Neural cell (in vitro differentiated cells): ENCODE results near the gene OLIG3. TPM values are rescaled to one million over a fixed set of nuclear protein-coding genes. Genes with fewer than 3 reads are reported as not detected.

Experiments
- H2AFZ ChIP-seq: fragments of 200-600, 300-800 bp; sonication (generic), shearing (Covaris generic); 2 replicates; pipeline ENCODE4 v1.6.0; 2014; ENCODE audit warnings: low read depth, mild to moderate bottlenecking, antibody characterized with exemption, low read length, moderate library complexity
- H3F3A ChIP-seq: fragments of 200-600 bp; shearing (Covaris generic); 2 replicates; pipeline ENCODE4 v1.6.1; 2016; ENCODE audit warnings: mild to moderate bottlenecking, moderate library complexity, mixed read lengths, antibody characterized with exemption, low read length; ENCODE audit not compliant: insufficient read depth, poor library complexity, severe bottlenecking
- H3K27ac ChIP-seq: fragments of 200-600, 300-800 bp; sonication (generic), shearing (Covaris generic); 2 replicates; pipeline ENCODE4 v1.5.1; 2014; ENCODE audit warnings: mild to moderate bottlenecking, low read length, moderate library complexity
- H3K27me3 ChIP-seq: fragments of 300-800, 200-600 bp; sonication (generic), shearing (Covaris generic); 2 replicates; pipeline ENCODE4 v1.6.0; 2014; ENCODE audit warnings: mild to moderate bottlenecking, low read depth, low read length, moderate library complexity; ENCODE audit not compliant: insufficient read depth
- H3K36me3 ChIP-seq: fragments of 300-800, 200-600 bp; sonication (generic), shearing (Covaris generic); 2 replicates; pipeline ENCODE4 v1.5.1; 2014; ENCODE audit warnings: mild to moderate bottlenecking, antibody characterized with exemption, low read length, moderate library complexity; ENCODE audit not compliant: insufficient read depth
- H3K4me2 ChIP-seq: fragments of 300-800, 200-600 bp; sonication (generic), shearing (Covaris generic); 2 replicates; pipeline ENCODE4 v1.6.0; 2014; ENCODE audit warnings: mild to moderate bottlenecking, low read length
- H3K4me3 ChIP-seq: fragments of 300-800, 200-600 bp; sonication (generic), shearing (Covaris generic); 2 replicates; pipeline ENCODE4 v1.5.1; 2014; ENCODE audit warnings: mild to moderate bottlenecking, low read length, moderate library complexity
- H3K79me2 ChIP-seq: fragments of 200-600 bp; shearing (Covaris generic); replicated peaks from 2 replicates; pipeline ENCODE4 v1.6.0; 2014; ENCODE audit warnings: mild to moderate bottlenecking, low read length, moderate library complexity; ENCODE audit not compliant: insufficient read depth
- H3K9ac ChIP-seq: fragments of 300-800, 200-600 bp; sonication (generic), shearing (Covaris generic); 2 replicates; pipeline ENCODE4 v1.6.1; 2016; ENCODE audit warnings: mild to moderate bottlenecking, low read length, mixed read lengths
- H3K9me2 ChIP-seq: fragments of 200-600 bp; shearing (Covaris generic); 2 replicates; pipeline ENCODE4 v1.6.1; 2016; ENCODE audit warnings: mild to moderate bottlenecking, low read length, mixed read lengths; ENCODE audit not compliant: insufficient read depth
- H3K9me3 ChIP-seq: fragments of 200-600, 300-800 bp; sonication (generic), shearing (Covaris generic); 2 replicates; pipeline ENCODE4 v1.6.1; 2016; ENCODE audit warnings: mild to moderate bottlenecking, mixed run types, low read length, moderate library complexity, mixed read lengths
- H4K20me1 ChIP-seq: fragments of 200-600 bp; shearing (Covaris generic); 2 replicates; pipeline ENCODE4 v1.6.1; 2016; ENCODE audit warnings: mild to moderate bottlenecking, mixed run types; ENCODE audit not compliant: insufficient read depth
- CTCF ChIP-seq: fragments of 450-650 bp; IDR thresholded peaks from 2 replicates; pipeline ENCODE4 v1.5.1; 2014; ENCODE audit warnings: antibody characterized with exemption, mild to moderate bottlenecking, moderate library complexity; ENCODE audit not compliant: poor library complexity, severe bottlenecking
- EP300 ChIP-seq: fragments of 450-650 bp; conservative IDR thresholded peaks from 2 replicates; pipeline ENCODE4 v1.6.1; 2014; ENCODE audit warnings: antibody characterized with exemption, mild to moderate bottlenecking, moderate library complexity; ENCODE audit not compliant: poor library complexity, severe bottlenecking
- EZH2 ChIP-seq: fragments of 200-600, 300-800 bp; shearing (Covaris generic), sonication (generic); IDR thresholded peaks from 2 replicates; pipeline ENCODE4 v1.6.1; 2014; ENCODE audit warnings: antibody characterized with exemption, low read length, borderline replicate concordance, mild to moderate bottlenecking; ENCODE audit not compliant: insufficient read depth, poor library complexity, severe bottlenecking
- MXI1 ChIP-seq: fragments of 450-650 bp; conservative IDR thresholded peaks from 2 replicates; pipeline ENCODE4 v1.6.1; 2014; ENCODE audit warnings: antibody characterized with exemption, mild to moderate bottlenecking; ENCODE audit not compliant: poor library complexity, severe bottlenecking
- POLR2AphosphoS5 ChIP-seq: IDR thresholded peaks from 2 replicates; pipeline ENCODE4 v1.6.1; 2012
- RAD21 ChIP-seq: fragments of 450-650 bp; conservative IDR thresholded peaks from 2 replicates; pipeline ENCODE4 v1.6.1; 2014; ENCODE audit warnings: antibody characterized with exemption, mild to moderate bottlenecking, moderate library complexity
- REST ChIP-seq: IDR thresholded peaks from 2 replicates; pipeline ENCODE4 v1.6.1; 2012; ENCODE audit warnings: borderline replicate concordance
- SMC3 ChIP-seq: fragments of 450-650 bp; conservative IDR thresholded peaks from 2 replicates; pipeline ENCODE4 v1.6.1; 2014; ENCODE audit warnings: antibody characterized with exemption, mild to moderate bottlenecking, moderate library complexity; ENCODE audit not compliant: poor library complexity
- TAF1 ChIP-seq: IDR thresholded peaks from 2 replicates; pipeline ENCODE4 v1.6.1; 2012; ENCODE audit warnings: low read depth
- polyA plus RNA-seq: library from polyadenylated mRNA; depleted of rRNA; stranded (reverse); fragments of >200 nt; gene quantifications from 2 replicates; pipeline ENCODE4 v1.2.3, GENCODE V29; 2014

Gene OLIG3
- polyA plus RNA-seq, 1 donor from 2014 or later = not detected

DNA sequence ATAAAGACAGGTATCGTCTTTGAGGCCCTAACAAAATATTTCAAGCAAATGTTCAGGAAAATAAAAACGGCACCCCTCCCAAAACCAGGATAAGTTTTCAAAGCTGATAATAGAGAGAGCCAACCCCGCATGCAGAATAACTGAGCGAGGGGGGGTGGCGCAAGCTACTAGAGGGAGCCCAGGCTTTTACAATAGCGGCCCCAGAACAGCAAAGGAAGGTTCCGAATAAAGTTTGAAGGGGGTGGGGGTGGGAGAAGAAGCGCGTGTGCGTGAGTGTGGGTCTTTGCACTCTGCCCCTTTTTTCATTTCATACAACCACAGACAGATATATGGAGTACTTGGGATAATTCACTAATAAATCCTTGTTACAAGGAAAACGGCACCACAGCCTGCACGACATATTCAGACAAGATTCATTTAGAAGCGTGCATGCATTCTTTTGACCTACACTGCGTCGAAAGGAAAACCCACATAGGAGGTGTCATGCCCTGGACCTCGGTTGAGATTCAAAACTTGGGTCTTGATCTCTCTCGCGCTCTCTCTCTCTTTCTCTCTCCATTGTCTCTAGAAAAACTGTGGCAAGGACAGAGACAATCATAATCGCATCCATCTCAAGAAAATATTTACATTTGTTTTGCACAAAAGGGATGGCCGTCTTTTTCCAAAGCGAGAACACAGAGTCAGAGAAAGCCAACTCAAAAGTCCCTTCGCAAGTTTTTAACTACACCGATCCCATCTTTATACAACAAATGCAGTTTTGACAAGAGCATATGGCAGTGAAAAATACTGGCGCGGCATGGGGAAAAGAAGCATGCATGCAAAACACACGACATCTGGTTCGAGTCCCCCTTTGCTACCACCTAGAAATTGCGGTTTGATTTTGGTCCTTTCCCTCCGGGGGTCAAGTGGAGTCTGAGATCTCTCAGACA lies 1.6 kb downstream of the OLIG3 start:
- no peaks in the 10 kb centered on the region for H3K36me3 ChIP-seq
- H3K27me3 ChIP-seq = peaks cover 99% of the 10 kb centered on the region
- H4K20me1 ChIP-seq = no peaks in the 10 kb centered on the region
- no peak overlapping the region for H3K9ac ChIP-seq
- no peaks in the 10 kb centered on the region for H3K9me2 ChIP-seq
- H2AFZ ChIP-seq = no peak overlapping the region
- no peaks in the 10 kb centered on the region for H3K79me2 ChIP-seq
- H3K4me2 ChIP-seq = no peak overlapping the region
- peak overlapping the region; percentile 49 for H3K4me3 ChIP-seq
- TF ChIP-seq EZH2 (no peak), POLR2AphosphoS5 (peak; percentile 48)
- no peaks in the 10 kb centered on the region for H3K9me3 ChIP-seq
- no peaks in the 10 kb centered on the region for H3F3A ChIP-seq
- no peak overlapping the region for H3K27ac ChIP-seq

- Histone ChIP-seq H3K9me2 (no peaks in the 10 kb centered on the region), H3K4me2 (no peak overlapping the region), H2AFZ (no peak overlapping the region), H3K4me3 (no peak overlapping the region), H3K79me2 (no peaks in the 10 kb centered on the region), H3K27ac (no peak overlapping the region), H3K9ac (no peak overlapping the region), H3K9me3 (no peaks in the 10 kb centered on the region), H3K27me3 (peaks cover 99% of the 10 kb centered on the region), H3F3A (no peaks in the 10 kb centered on the region), H3K36me3 (no peaks in the 10 kb centered on the region), H4K20me1 (no peaks in the 10 kb centered on the region)
- peak; percentile 40 for TF ChIP-seq EZH2
- TF ChIP-seq MXI1 = no peak
Observed at GRCh38 chr6:137491478-137491877, 2.7 kb downstream of the OLIG3 start.

DNA sequence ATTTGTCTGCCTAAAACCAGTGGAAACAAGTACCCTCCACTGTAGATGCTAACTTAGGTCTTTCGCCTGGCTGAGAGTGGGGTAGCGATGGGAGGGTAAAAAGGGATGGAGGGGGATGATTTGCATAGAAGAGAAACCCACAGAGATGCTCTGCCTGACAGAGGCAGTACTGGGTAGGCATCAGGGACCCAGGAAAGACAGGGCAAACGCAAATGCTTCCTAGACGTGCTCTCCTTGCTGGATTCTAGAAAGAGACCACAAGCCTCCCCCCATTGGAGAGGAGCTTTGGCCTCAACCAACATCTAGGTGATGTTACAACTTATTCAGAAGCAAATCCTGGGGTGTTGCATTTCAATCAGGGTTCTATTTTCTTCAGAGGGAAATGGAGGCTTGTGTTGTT lies 3.2 kb downstream of the OLIG3 start:
- Histone ChIP-seq H4K20me1 (no peaks in the 10 kb centered on the region), H3K4me2 (no peak overlapping the region)

More for the DNA sequence above, 3.2 kb downstream of the OLIG3 start:
- no peaks in the 10 kb centered on the region for H3K9me3 ChIP-seq
- H3K27me3 ChIP-seq = peaks cover 99% of the 10 kb centered on the region
- no peak overlapping the region for H2AFZ ChIP-seq
- H3K9me2 ChIP-seq = no peaks in the 10 kb centered on the region
- no peaks in the 10 kb centered on the region for H3F3A ChIP-seq
- H3K79me2 ChIP-seq = no peaks in the 10 kb centered on the region
- no peak overlapping the region for H3K27ac ChIP-seq
- no peak overlapping the region for H3K4me3 ChIP-seq
- TF ChIP-seq POLR2AphosphoS5 = no peak
- TF ChIP-seq EP300 = no peak
- no peak for TF ChIP-seq EZH2
- TF ChIP-seq RAD21 = no peak
- no peak for TF ChIP-seq MXI1
- TF ChIP-seq TAF1 = no peak
- TF ChIP-seq REST = no peak
- no peak for TF ChIP-seq CTCF
- TF ChIP-seq SMC3 = no peak
- no peak overlapping the region for H3K9ac ChIP-seq
- H3K36me3 ChIP-seq = no peaks in the 10 kb centered on the region
